ENCODE measurements around the gene PRKAB1.

PRKAB1 gene

GRCh38 chr12:119671070-119671469 is 3.1 kb downstream of the PRKAB1 start:
- DNase-seq, result no peak
- Histone ChIP-seq H3K27me3 (replicated peaks in 2 of 5; ENCODE audit: control insufficient read depth in 4 of 5, insufficient read depth in 5 of 5, low read length in 4 of 5) (no peaks in the 10 kb centered on the region), H3K27ac (ENCODE audit: insufficient read depth in 1 of 2, low read depth in 1 of 2, low read length in 2 of 2, poor library complexity in 1 of 2, severe bottlenecking in 2 of 2) (peak overlapping the region in 1 of 2 experiments; percentile 72), H3K9me3 (ENCODE audit: control extremely low read depth in 1 of 5, control insufficient read depth in 4 of 5, insufficient read depth in 2 of 5, low read depth in 1 of 5, low read length in 4 of 5) (no peaks in the 10 kb centered on the region), H3K4me3 (ENCODE audit: control insufficient read depth in 1 of 7, extremely low read depth in 1 of 7, insufficient read depth in 4 of 7, low read depth in 2 of 7, low read length in 6 of 7) (no peak overlapping the region), H3K36me3 (ENCODE audit: control insufficient read depth in 4 of 4, insufficient read depth in 4 of 4, low read length in 3 of 4) (peaks cover 9 to 55% (median 33%) of the 10 kb centered on the region in 4 experiments), H3K4me1 (ENCODE audit: control extremely low read depth in 1 of 4, control insufficient read depth in 4 of 4, insufficient read depth in 4 of 4, low read length in 3 of 4) (peaks cover 24 to 40% (median 32%) of the 10 kb centered on the region in 4 experiments)
- CTCF ChIA-PET, result interaction anchor here (1.4 kb wide), 1 partner anchor 16 kb away, joined by 3 read pairs; no protein-coding TSS in a partner anchor
- WGBS (ENCODE audit: insufficient coverage), result 100% methylated on average over 1 of the region's 3 CpGs
- POLR2A ChIA-PET, result no interaction called here

GRCh38 chr12:119672194-119672593 is 4.3 kb downstream of the PRKAB1 start:
- Histone ChIP-seq H3K36me3 (ENCODE audit: control insufficient read depth in 4 of 4, insufficient read depth in 4 of 4, low read length in 3 of 4) (peaks cover 14 to 66% (median 44%) of the 10 kb centered on the region in 4 experiments), H3K9me3 (ENCODE audit: control extremely low read depth in 1 of 5, control insufficient read depth in 4 of 5, insufficient read depth in 2 of 5, low read depth in 1 of 5, low read length in 4 of 5) (no peaks in the 10 kb centered on the region), H3K4me1 (ENCODE audit: control extremely low read depth in 1 of 4, control insufficient read depth in 4 of 4, insufficient read depth in 4 of 4, low read length in 3 of 4) (peaks cover 13 to 29% (median 21%) of the 10 kb centered on the region in 4 experiments), H3K27me3 (replicated peaks in 2 of 5; ENCODE audit: control insufficient read depth in 4 of 5, insufficient read depth in 5 of 5, low read length in 4 of 5) (no peaks in the 10 kb centered on the region), H3K27ac (ENCODE audit: insufficient read depth in 1 of 2, low read depth in 1 of 2, low read length in 2 of 2, poor library complexity in 1 of 2, severe bottlenecking in 2 of 2) (peak overlapping the region in 1 of 2 experiments; percentile 52), H3K4me3 (ENCODE audit: control insufficient read depth in 1 of 7, extremely low read depth in 1 of 7, insufficient read depth in 4 of 7, low read depth in 2 of 7, low read length in 6 of 7) (no peak overlapping the region)
- WGBS (ENCODE audit: insufficient coverage), result 93% methylated on average over 5 of the region's 8 CpGs
- ChIA-PET CTCF (interaction anchor here (1.4 kb wide), 1 partner anchor 9 kb away, joined by 3 read pairs; no protein-coding TSS in a partner anchor), POLR2A (no interaction called here)
- no peak for DNase-seq

- H3K4me3 ChIP-seq (ENCODE audit: control insufficient read depth in 1 of 7, extremely low read depth in 1 of 7, insufficient read depth in 4 of 7, low read depth in 2 of 7, low read length in 6 of 7), result peak overlapping the region in 1 of 7 experiments; percentile 12
- no peaks in the 10 kb centered on the region for H3K9me3 ChIP-seq (ENCODE audit: control extremely low read depth in 1 of 5, control insufficient read depth in 4 of 5, insufficient read depth in 2 of 5, low read depth in 1 of 5, low read length in 4 of 5)
- H3K36me3 ChIP-seq (ENCODE audit: control insufficient read depth in 4 of 4, insufficient read depth in 4 of 4, low read length in 3 of 4), result peaks cover 16 to 78% (median 56%) of the 10 kb centered on the region in 4 experiments
- peak overlapping the region in 1 of 2 experiments; percentile 4 for H3K27ac ChIP-seq (ENCODE audit: insufficient read depth in 1 of 2, low read depth in 1 of 2, low read length in 2 of 2, poor library complexity in 1 of 2, severe bottlenecking in 2 of 2)
- ChIA-PET POLR2A (no interaction called here), CTCF (interaction anchor here (1.5 kb wide), 1 partner anchor 9 kb away, joined by 3 read pairs; no protein-coding TSS in a partner anchor)
- DNase-seq, result peak in 2 of 3 donors; percentile 47 to 64
- WGBS (ENCODE audit: insufficient coverage), result 8% methylated on average over 5 of the region's 7 CpGs
- peaks cover 10 to 20% (median 17%) of the 10 kb centered on the region in 4 experiments for H3K4me1 ChIP-seq (ENCODE audit: control extremely low read depth in 1 of 4, control insufficient read depth in 4 of 4, insufficient read depth in 4 of 4, low read length in 3 of 4)
- H3K27me3 ChIP-seq (replicated peaks in 2 of 5; ENCODE audit: control insufficient read depth in 4 of 5, insufficient read depth in 5 of 5, low read length in 4 of 5), result no peaks in the 10 kb centered on the region
Measured at GRCh38 chr12:119673634-119674033, 5.7 kb downstream of the PRKAB1 start.

GRCh38 chr12:119674560-119674959 is 6.6 kb downstream of the PRKAB1 start:
- peaks cover 21 to 88% (median 65%) of the 10 kb centered on the region in 4 experiments for H3K36me3 ChIP-seq (ENCODE audit: control insufficient read depth in 4 of 4, insufficient read depth in 4 of 4, low read length in 3 of 4)
- no peak overlapping the region for H3K27ac ChIP-seq (ENCODE audit: insufficient read depth in 1 of 2, low read depth in 1 of 2, low read length in 2 of 2, poor library complexity in 1 of 2, severe bottlenecking in 2 of 2)
- H3K9me3 ChIP-seq (ENCODE audit: control extremely low read depth in 1 of 5, control insufficient read depth in 4 of 5, insufficient read depth in 2 of 5, low read depth in 1 of 5, low read length in 4 of 5), result no peaks in the 10 kb centered on the region
- no peak overlapping the region for H3K4me3 ChIP-seq (ENCODE audit: control insufficient read depth in 1 of 7, extremely low read depth in 1 of 7, insufficient read depth in 4 of 7, low read depth in 2 of 7, low read length in 6 of 7)
- no peak for DNase-seq
- peaks cover 10 to 17% (median 14%) of the 10 kb centered on the region in 4 experiments for H3K4me1 ChIP-seq (ENCODE audit: control extremely low read depth in 1 of 4, control insufficient read depth in 4 of 4, insufficient read depth in 4 of 4, low read length in 3 of 4)
- H3K27me3 ChIP-seq (replicated peaks in 2 of 5; ENCODE audit: control insufficient read depth in 4 of 5, insufficient read depth in 5 of 5, low read length in 4 of 5), result no peaks in the 10 kb centered on the region
- CTCF ChIA-PET, result interaction anchor here (1.8 kb wide), 1 partner anchor 16 kb away, joined by 5 read pairs; no protein-coding TSS in a partner anchor
- 100% methylated on average over 3 of the region's 4 CpGs for WGBS (ENCODE audit: insufficient coverage)
- POLR2A ChIA-PET, result no interaction called here

- Histone ChIP-seq H3K4me1 (ENCODE audit: control extremely low read depth in 1 of 4, control insufficient read depth in 4 of 4, insufficient read depth in 4 of 4, low read length in 3 of 4) (peaks cover 10 to 17% (median 14%) of the 10 kb centered on the region in 4 experiments), H3K27ac (ENCODE audit: insufficient read depth in 1 of 2, low read depth in 1 of 2, low read length in 2 of 2, poor library complexity in 1 of 2, severe bottlenecking in 2 of 2) (no peak overlapping the region), H3K36me3 (ENCODE audit: control insufficient read depth in 4 of 4, insufficient read depth in 4 of 4, low read length in 3 of 4) (peaks cover 24 to 93% (median 75%) of the 10 kb centered on the region in 4 experiments), H3K27me3 (replicated peaks in 2 of 5; ENCODE audit: control insufficient read depth in 4 of 5, insufficient read depth in 5 of 5, low read length in 4 of 5) (no peaks in the 10 kb centered on the region), H3K9me3 (ENCODE audit: control extremely low read depth in 1 of 5, control insufficient read depth in 4 of 5, insufficient read depth in 2 of 5, low read depth in 1 of 5, low read length in 4 of 5) (no peaks in the 10 kb centered on the region), H3K4me3 (ENCODE audit: control insufficient read depth in 1 of 7, extremely low read depth in 1 of 7, insufficient read depth in 4 of 7, low read depth in 2 of 7, low read length in 6 of 7) (no peak overlapping the region)
- POLR2A ChIA-PET, result no interaction called here
- WGBS (ENCODE audit: insufficient coverage), result 92% methylated on average over 7 of the region's 9 CpGs
- DNase-seq, result no peak
- CTCF ChIA-PET, result interaction anchor here (0.7 to 1.8 kb wide), 2 partner anchors 10 to 18 kb away, joined by 3 to 5 read pairs; no protein-coding TSS in a partner anchor
Measured at GRCh38 chr12:119676022-119676421, 8.1 kb downstream of the PRKAB1 start.

- H3K36me3 ChIP-seq (ENCODE audit: control insufficient read depth in 4 of 4, insufficient read depth in 4 of 4, low read length in 3 of 4), result peaks cover 26 to 94% (median 74%) of the 10 kb centered on the region in 4 experiments
- no peak for DNase-seq
- no peaks in the 10 kb centered on the region for H3K9me3 ChIP-seq (ENCODE audit: control extremely low read depth in 1 of 5, control insufficient read depth in 4 of 5, insufficient read depth in 2 of 5, low read depth in 1 of 5, low read length in 4 of 5)
- no peak overlapping the region for H3K27ac ChIP-seq (ENCODE audit: insufficient read depth in 1 of 2, low read depth in 1 of 2, low read length in 2 of 2, poor library complexity in 1 of 2, severe bottlenecking in 2 of 2)
- no peak overlapping the region for H3K4me3 ChIP-seq (ENCODE audit: control insufficient read depth in 1 of 7, extremely low read depth in 1 of 7, insufficient read depth in 4 of 7, low read depth in 2 of 7, low read length in 6 of 7)
- POLR2A ChIA-PET, result no interaction called here
- H3K4me1 ChIP-seq (ENCODE audit: control extremely low read depth in 1 of 4, control insufficient read depth in 4 of 4, insufficient read depth in 4 of 4, low read length in 3 of 4), result peaks cover 10 to 17% (median 14%) of the 10 kb centered on the region in 4 experiments
- CTCF ChIA-PET, result no interaction called here
- H3K27me3 ChIP-seq (replicated peaks in 2 of 5; ENCODE audit: control insufficient read depth in 4 of 5, insufficient read depth in 5 of 5, low read length in 4 of 5), result no peaks in the 10 kb centered on the region
- WGBS (ENCODE audit: insufficient coverage), result 95% methylated on average over 13 of the region's 13 CpGs
Measured at GRCh38 chr12:119676573-119676972, 8.6 kb downstream of the PRKAB1 start.

GRCh38 chr12:119678459-119678858 is 10.5 kb downstream of the PRKAB1 start:
- WGBS (ENCODE audit: insufficient coverage), result 97% methylated on average over 6 of the region's 7 CpGs
- H3K36me3 ChIP-seq (ENCODE audit: control insufficient read depth in 4 of 4, insufficient read depth in 4 of 4, low read length in 3 of 4), result peaks cover 22 to 87% (median 67%) of the 10 kb centered on the region in 4 experiments
- H3K27ac ChIP-seq (ENCODE audit: insufficient read depth in 1 of 2, low read depth in 1 of 2, low read length in 2 of 2, poor library complexity in 1 of 2, severe bottlenecking in 2 of 2), result no peak overlapping the region
- no peaks in the 10 kb centered on the region for H3K9me3 ChIP-seq (ENCODE audit: control extremely low read depth in 1 of 5, control insufficient read depth in 4 of 5, insufficient read depth in 2 of 5, low read depth in 1 of 5, low read length in 4 of 5)
- no peak overlapping the region for H3K4me3 ChIP-seq (ENCODE audit: control insufficient read depth in 1 of 7, extremely low read depth in 1 of 7, insufficient read depth in 4 of 7, low read depth in 2 of 7, low read length in 6 of 7)
- peaks cover 12 to 15% (median 12%) of the 10 kb centered on the region in 4 experiments for H3K4me1 ChIP-seq (ENCODE audit: control extremely low read depth in 1 of 4, control insufficient read depth in 4 of 4, insufficient read depth in 4 of 4, low read length in 3 of 4)
- no peaks in the 10 kb centered on the region for H3K27me3 ChIP-seq (replicated peaks in 2 of 5; ENCODE audit: control insufficient read depth in 4 of 5, insufficient read depth in 5 of 5, low read length in 4 of 5)
- DNase-seq, result no peak
- POLR2A ChIA-PET, result no interaction called here
- CTCF ChIA-PET, result interaction anchor here (1.7 kb wide), 1 partner anchor 10 kb away, joined by 5 read pairs; the partner anchor contains the start of gene PRKAB1

Measured in common myeloid progenitor, CD34-positive (primary cell).